B cell (primary cell): Measurements from ENCODE around the gene PPCS. TPM values are rescaled to one million over a fixed set of nuclear protein-coding genes. Genes with fewer than 3 reads are reported as not detected.

ENCODE experiments used
- ATAC-seq: fragments of 200-7000 bp; cut with Tn5 transposase; one replicate; pipeline ENCODE4 v1.10.0; 2021; ENCODE audit warnings: low read depth, mild to moderate bottlenecking, moderate number of reproducible peaks, moderate library complexity
- CTCF ChIA-PET: fragments of 350-600 bp; sonication (Branson Sonifier 250); formaldehyde crosslinking; loops from one replicate; lab custom pipeline; 2021; ENCODE audit warnings: antibody characterized with exemption, inconsistent platforms; lab: Charles Lee
- POLR2A ChIA-PET: fragments of 350-600 bp; sonication (Branson Sonifier 250); formaldehyde crosslinking; loops from one replicate; lab custom pipeline; 2021; ENCODE audit warnings: antibody characterized with exemption; lab: Charles Lee
- DNase-seq: peaks from one replicate; pipeline ENCODE4 v3.0.0; 2013
- H2AFZ ChIP-seq: 2 replicates; pipeline ENCODE4 v1.6.1; 2012; ENCODE audit warnings: mild to moderate bottlenecking, low read depth, low read length; ENCODE audit not compliant: insufficient read depth, poor library complexity, severe bottlenecking
- H3K27ac ChIP-seq, 2 donors: 1 replicate in 1 of 2; 2 replicates in 1 of 2; pipeline ENCODE4 v1.5.1; 2012 to 2013; ENCODE audit warnings: low read length in 2 of 2, mild to moderate bottlenecking in 2 of 2, moderate library complexity in 1 of 2
- H3K27me3 ChIP-seq, 4 experiments: fragments of 200-600 bp in 1 of 4; sonication (generic) in 1 of 4; replicated peaks in 1 of 4; 1 replicate in 2 of 4; 2 replicates in 2 of 4; pipeline versions ENCODE4 v1.6.1 to v1.7.0; 2013 to 2016; ENCODE audit warnings: low read length in 3 of 4, mild to moderate bottlenecking in 2 of 4, mixed read lengths in 1 of 4, moderate library complexity in 1 of 4; ENCODE audit not compliant: insufficient read depth in 4 of 4, control insufficient read depth in 3 of 4; ENCODE audit errors: control extremely low read depth in 1 of 4
- H3K36me3 ChIP-seq, 2 experiments: replicated peaks in 1 of 2; 1 replicate in 1 of 2; 2 replicates in 1 of 2; pipeline versions ENCODE4 v1.6.1 to v1.7.1; 2013; ENCODE audit warnings: low read length in 1 of 2; ENCODE audit not compliant: insufficient read depth in 2 of 2, control insufficient read depth in 1 of 2; ENCODE audit errors: control extremely low read depth in 1 of 2, extremely low read depth in 1 of 2
- H3K4me1 ChIP-seq, 2 donors: fragments of 200-600 bp in 1 of 2; sonication (generic) in 1 of 2; 1 replicate in 1 of 2; 2 replicates in 1 of 2; pipeline versions ENCODE4 v1.5.1 to v1.6.1; 2013 to 2017; ENCODE audit warnings: low read length in 2 of 2; ENCODE audit not compliant: control insufficient read depth in 2 of 2, insufficient read depth in 2 of 2
- H3K4me2 ChIP-seq: replicated peaks from 2 replicates; pipeline ENCODE3; 2012; ENCODE audit warnings: mild to moderate bottlenecking, low read depth, low read length; ENCODE audit not compliant: poor library complexity, severe bottlenecking
- H3K4me3 ChIP-seq, 5 experiments: fragments of 200-600 bp in 1 of 5; sonication (generic) in 1 of 5; 1 replicate in 3 of 5; 2 replicates in 2 of 5; pipeline versions ENCODE4 v1.5.1 to v1.7.0; 2011 to 2016; ENCODE audit warnings: low read length in 4 of 5, mild to moderate bottlenecking in 4 of 5, low read depth in 2 of 5, control low read depth in 1 of 5, moderate library complexity in 1 of 5; ENCODE audit not compliant: insufficient read depth in 1 of 5; ENCODE audit errors: control extremely low read depth in 1 of 5, extremely low read depth in 1 of 5
- H3K79me2 ChIP-seq: fragments of 200-600 bp; sonication (generic); one replicate; pipeline ENCODE4 v1.6.0; 2016; ENCODE audit warnings: low read length; ENCODE audit not compliant: control insufficient read depth, insufficient read depth
- H3K9ac ChIP-seq: fragments of 200-600 bp; sonication (generic); 2 replicates; pipeline ENCODE4 v1.6.1; 2017; ENCODE audit warnings: mild to moderate bottlenecking, low read length, moderate library complexity
- H3K9me3 ChIP-seq, 3 donors: one replicate each; pipeline versions ENCODE4 v1.6.1 to v1.7.1; 2013; ENCODE audit warnings: low read length in 2 of 3; ENCODE audit not compliant: control insufficient read depth in 2 of 3, insufficient read depth in 1 of 3; ENCODE audit errors: control extremely low read depth in 1 of 3
- H4K20me1 ChIP-seq: 2 replicates; pipeline ENCODE4 v1.6.0; 2012; ENCODE audit warnings: mild to moderate bottlenecking, low read length; ENCODE audit not compliant: insufficient read depth, control insufficient read depth, poor library complexity, severe bottlenecking
- H3K27ac Mint-ChIP-seq: one replicate; pipeline ENCODE4 v1.8.0; 2021; ENCODE audit warnings: mixed read lengths
- H3K27me3 Mint-ChIP-seq: one replicate; pipeline ENCODE4 v1.8.0; 2021; ENCODE audit warnings: mixed read lengths
- H3K4me1 Mint-ChIP-seq: one replicate; pipeline ENCODE4 v1.8.0; 2021; ENCODE audit warnings: mixed read lengths
- H3K4me3 Mint-ChIP-seq: one replicate; pipeline ENCODE4 v1.8.0; 2021; ENCODE audit warnings: mixed read lengths
- H3K9me3 Mint-ChIP-seq: one replicate; pipeline ENCODE4 v1.8.0; 2022; ENCODE audit warnings: mixed read lengths; ENCODE audit not compliant: insufficient read depth
- CTCF ChIP-seq: fragments of 200-600 bp; IDR thresholded peaks from one replicate; pipeline ENCODE4 v1.8.0; 2022; ENCODE audit warnings: antibody characterized with exemption, mild to moderate bottlenecking
- EZH2 ChIP-seq: IDR thresholded peaks from 2 replicates; pipeline ENCODE4 v1.6.1; 2012; ENCODE audit warnings: borderline replicate concordance, low read depth, mild to moderate bottlenecking, moderate library complexity, low read length; ENCODE audit not compliant: insufficient read depth, poor library complexity, severe bottlenecking
- WGBS: methylation state at CpG from one replicate; pipeline ENCODE4 v1.1.5; 2013; ENCODE audit warnings: missing lambda C conversion rate; ENCODE audit not compliant: insufficient coverage; 5-methylcytosine and 5-hydroxymethylcytosine counted together
- intact Hi-C: fragments of 100-400 bp; cut with micrococcal nuclease; formaldehyde crosslinking; loops from one replicate; pipeline ENCODE4 v1.10.0; 2022
- polyA plus RNA-seq: library from polyadenylated mRNA; depleted of rRNA; stranded (reverse); fragments of >200 nt; gene quantifications from 2 replicates; pipeline ENCODE4 v1.2.3, GENCODE V29; 2012
- total RNA-seq, 2 donors: library from RNA; stranded (reverse); fragments of 120-200 nt in 1 of 2; gene quantifications; 1 replicate in 1 of 2; 2 replicates in 1 of 2; pipeline versions ENCODE4 v1.2.3 to v1.2.4, GENCODE V29; 2013 to 2022

Gene PPCS
- total and polyA plus RNA-seq, 2 donors (not counting 1 experiment from before 2014, with no cell fraction given), result 74.9 to 88.4 TPM

GRCh38 chr1:42480921-42481320 lies 24.6 kb downstream of the PPCS start:
- no peak overlapping the region for H3K4me2 ChIP-seq
- no peaks in the 10 kb centered on the region for H3K9me3 ChIP-seq
- DNase-seq (no peak), ATAC-seq (no peak)
- no peak overlapping the region for H3K27ac Mint-ChIP-seq
- intact Hi-C loops, result no loop called here
- H3K27me3 ChIP-seq, result no peaks in the 10 kb centered on the region
- H3K4me3 ChIP-seq, result no peak overlapping the region
- H3K4me1 ChIP-seq, result no peaks in the 10 kb centered on the region
- no peak overlapping the region for H3K9ac ChIP-seq
- H3K4me3 Mint-ChIP-seq, result no peak overlapping the region
- H3K79me2 ChIP-seq, result no peaks in the 10 kb centered on the region
- H3K27me3 Mint-ChIP-seq, result no peaks in the 10 kb centered on the region
- no CpG with 5 or more reads among the region's 1 CpG for WGBS
- H2AFZ ChIP-seq, result no peak overlapping the region
- TF ChIP-seq CTCF (no peak), EZH2 (no peak)
- H3K36me3 ChIP-seq, result peaks cover 0 to 6% of the 10 kb centered on the region in 2 experiments
- ChIA-PET CTCF (interaction anchor here (1.2 kb wide), 1 partner anchor 307 kb away, joined by 3 read pairs; no protein-coding TSS in a partner anchor), POLR2A (no interaction called here)
- no peaks in the 10 kb centered on the region for H4K20me1 ChIP-seq
- no peaks in the 10 kb centered on the region for H3K4me1 Mint-ChIP-seq
- H3K9me3 Mint-ChIP-seq, result no peaks in the 10 kb centered on the region
- no peak overlapping the region for H3K27ac ChIP-seq

- Mint-ChIP-seq H3K27me3 (no peaks in the 10 kb centered on the region), H3K4me3 (no peak overlapping the region), H3K27ac (no peak overlapping the region), H3K4me1 (no peaks in the 10 kb centered on the region), H3K9me3 (no peaks in the 10 kb centered on the region)
- Histone ChIP-seq H3K9ac (no peak overlapping the region), H3K4me1 (no peaks in the 10 kb centered on the region), H4K20me1 (no peaks in the 10 kb centered on the region), H3K9me3 (no peaks in the 10 kb centered on the region), H3K36me3 (peaks cover 0 to 6% of the 10 kb centered on the region in 2 experiments), H3K4me2 (no peak overlapping the region), H2AFZ (no peak overlapping the region), H3K27ac (no peak overlapping the region), H3K27me3 (no peaks in the 10 kb centered on the region), H3K79me2 (no peaks in the 10 kb centered on the region), H3K4me3 (no peak overlapping the region)
- CTCF ChIA-PET, result no interaction called here
- TF ChIP-seq CTCF (no peak), EZH2 (no peak)
- no CpG with 5 or more reads among the region's 2 CpGs for WGBS
- intact Hi-C loops, result no loop called here
- POLR2A ChIA-PET, result no interaction called here
- DNase-seq, result no peak
- ATAC-seq, result no peak
Measured at GRCh38 chr1:42482635-42483153, 26.4 kb downstream of the PPCS start.
